Measurements from ENCODE around the gene ZNF385A.

Gene ZNF385A, protein sequence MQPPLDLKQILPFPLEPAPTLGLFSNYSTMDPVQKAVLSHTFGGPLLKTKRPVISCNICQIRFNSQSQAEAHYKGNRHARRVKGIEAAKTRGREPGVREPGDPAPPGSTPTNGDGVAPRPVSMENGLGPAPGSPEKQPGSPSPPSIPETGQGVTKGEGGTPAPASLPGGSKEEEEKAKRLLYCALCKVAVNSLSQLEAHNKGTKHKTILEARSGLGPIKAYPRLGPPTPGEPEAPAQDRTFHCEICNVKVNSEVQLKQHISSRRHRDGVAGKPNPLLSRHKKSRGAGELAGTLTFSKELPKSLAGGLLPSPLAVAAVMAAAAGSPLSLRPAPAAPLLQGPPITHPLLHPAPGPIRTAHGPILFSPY

DNA sequence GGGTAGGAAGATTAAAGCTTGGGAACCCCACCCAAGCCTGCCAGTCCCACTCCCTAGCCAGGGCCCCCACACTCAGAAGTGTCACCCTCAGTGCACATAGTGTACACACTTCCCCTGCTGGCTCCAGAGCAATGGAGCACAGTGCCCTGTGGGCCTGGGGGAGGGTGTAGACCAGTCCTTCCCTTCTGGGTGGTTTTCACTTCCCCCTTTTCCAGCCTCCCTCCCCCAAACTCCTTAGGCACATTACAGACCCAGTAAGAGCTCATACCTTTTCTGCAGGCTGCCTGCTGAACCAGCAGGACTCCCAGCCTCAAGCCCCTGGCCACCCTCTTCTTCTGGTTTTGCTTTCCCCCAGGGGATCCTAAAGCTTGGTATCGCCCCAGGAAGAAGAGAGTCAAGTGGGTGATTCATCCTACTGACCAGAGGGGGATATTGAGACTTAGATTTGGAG is at the start of gene ZNF385A:
TSS of gene ZNF385A (minus strand) at position 143 of the 451 bp plus-strand sequence. CDS start 219 bp downstream, outside the sequence.
- no peak for DNase-seq

DNA sequence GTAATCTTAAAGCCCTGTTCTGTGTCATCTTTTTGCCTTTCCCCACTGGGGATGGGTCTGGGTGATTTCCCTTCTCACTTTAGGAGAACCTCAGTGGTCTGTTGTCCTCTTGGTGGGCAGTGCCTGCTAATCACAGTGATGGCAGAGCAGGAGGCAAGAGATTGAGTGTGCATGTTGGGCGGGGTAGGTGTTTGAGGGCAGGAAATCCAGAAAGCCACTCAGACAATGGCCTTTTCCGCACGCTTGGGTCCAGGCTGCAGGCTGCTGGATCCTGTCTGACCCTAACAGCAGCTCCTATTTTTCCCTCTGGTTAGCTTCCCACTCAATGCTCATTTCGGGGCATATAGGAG is 48.3 kb upstream of the ZNF385A start:
- no peak for DNase-seq

DNA sequence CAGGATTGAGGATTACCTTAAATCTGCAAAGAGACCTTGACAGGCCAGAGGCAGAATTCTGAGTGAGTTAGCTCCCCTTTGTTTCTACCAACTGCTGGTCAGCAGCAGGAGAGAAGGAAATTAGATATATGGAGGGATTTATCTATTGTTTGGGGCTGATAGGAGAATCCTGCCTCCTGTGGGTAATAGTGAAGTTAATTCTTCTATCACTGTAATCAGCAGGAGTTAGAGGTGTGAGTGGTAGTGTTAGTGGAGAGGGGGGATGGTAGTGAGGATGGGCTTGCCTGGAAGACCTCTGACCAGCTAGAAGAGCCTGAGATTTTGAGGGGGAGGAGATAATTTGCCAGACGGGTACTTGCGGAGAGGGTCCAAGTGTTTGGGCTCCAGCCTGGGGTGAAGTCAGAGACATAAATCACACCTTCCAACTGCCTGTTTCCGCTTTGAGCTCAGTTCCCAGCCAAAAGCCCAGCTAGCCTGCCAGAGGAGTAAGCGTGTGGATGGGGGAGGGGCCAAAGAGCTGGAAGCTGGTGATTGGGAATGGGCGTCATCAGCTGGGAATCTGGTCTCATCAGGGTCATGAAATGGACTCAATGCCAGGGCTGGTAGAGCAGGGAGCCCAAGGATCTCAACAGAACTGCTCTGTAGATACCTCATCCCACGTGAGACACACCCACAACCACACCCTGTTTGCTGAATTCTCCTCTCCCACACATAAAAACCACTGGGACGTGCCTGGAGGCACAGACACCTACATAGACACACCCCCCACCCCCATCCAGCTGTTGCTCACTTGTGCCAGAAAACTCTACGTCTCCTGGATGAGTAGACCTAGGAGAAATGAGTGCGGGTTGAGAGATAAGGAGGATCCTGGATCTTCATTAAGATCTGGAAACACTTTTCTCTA is 47.6 kb upstream of the ZNF385A start:
- no peak for DNase-seq

DNA sequence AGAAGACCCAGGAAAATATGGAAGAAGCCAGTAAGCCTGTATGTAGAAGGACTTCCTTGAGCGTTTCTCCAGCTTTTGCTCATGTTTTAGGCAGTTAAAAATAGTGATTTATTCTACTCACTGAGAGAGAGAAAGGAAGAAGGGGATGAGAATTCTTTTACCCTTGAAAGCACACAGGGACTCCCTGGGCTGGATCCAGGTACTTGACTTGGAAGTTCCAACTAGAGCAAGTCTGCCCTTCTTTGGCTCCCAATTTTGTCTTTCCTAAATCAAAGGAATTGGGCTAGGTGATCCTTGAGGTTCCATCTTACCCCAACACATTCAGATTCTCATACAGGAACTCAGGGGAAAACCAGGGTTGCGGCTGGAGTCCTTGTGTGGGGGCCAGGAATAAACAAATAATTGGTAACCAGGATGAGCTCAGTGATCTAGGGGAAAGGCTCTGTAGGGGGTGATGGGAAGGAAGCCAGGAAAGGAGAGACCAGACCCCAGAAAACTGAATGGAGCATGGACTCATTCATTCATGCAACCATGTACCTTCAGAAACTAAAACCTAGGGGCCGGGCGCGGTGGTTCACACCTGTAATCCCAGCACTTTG is 46.0 kb upstream of the ZNF385A start:
- DNase-seq, result no peak

DNA sequence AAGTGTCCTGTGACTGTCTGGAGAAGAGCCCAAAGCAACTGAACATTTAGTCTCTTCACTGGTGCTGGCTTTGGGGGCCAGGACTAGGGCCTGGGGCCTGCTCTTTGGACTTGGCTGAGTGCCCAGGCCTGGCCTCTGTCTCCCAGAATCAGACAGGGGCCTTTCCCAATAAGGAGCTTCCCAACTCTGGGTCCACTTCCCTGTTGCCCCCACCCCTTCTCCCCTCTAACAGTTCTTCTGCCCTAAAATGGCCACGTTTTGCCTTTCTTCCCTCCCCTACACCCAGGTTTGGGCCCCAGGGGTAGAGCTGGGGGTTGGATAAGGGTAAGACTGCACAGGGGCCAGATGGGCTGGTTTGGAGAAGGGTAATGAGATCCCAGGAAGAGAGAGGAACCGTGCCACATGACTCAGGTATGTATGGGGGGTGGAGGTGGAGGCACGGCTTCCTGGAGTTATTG is 44.5 kb upstream of the ZNF385A start:
- no peak for DNase-seq

DNA sequence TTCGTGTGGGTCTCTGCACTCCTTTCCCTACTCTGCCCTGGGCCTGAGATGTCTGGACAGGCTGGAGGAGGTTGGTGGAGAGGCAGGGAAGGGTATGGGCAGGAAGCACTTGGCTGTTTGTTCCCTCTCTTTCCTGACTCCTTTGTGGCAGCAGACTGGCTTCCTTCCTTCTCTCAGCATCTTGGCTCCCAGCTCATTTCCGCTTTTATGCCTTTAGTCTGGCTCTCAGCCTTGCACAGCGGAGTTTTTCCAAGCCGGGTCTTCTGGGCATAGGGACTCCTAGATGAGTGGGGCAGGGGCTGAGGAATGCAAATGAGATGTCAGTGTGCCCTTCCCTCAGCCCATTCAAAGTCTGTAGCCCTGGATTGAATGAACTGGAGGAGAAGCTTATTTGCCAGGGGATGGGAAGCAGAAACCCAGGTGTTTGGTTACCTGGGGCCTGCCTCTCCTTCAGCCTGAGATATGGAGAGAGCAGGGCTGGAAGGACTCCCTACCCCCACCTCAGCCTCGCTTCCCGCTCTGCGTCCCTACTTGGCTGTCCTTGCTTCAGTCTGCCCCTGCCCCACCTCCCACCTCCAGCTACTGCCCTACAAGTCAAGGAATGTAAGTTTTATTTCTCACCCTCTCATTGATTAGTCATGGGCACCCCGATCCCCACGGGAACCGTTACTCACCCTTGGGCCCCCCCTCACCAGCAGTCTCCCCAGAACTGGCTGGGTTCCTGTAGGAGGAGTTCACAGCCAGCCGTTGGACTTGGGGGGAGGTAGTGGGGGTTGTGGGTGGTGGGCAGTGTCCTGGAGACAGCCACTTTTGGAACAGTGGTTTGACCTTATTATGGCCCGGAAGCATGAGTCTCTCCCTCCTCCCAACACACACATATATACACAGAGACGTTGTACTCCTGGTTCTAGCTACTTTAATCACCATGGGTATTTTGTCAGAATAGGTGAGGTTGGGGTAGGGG is 43.8 kb upstream of the ZNF385A start:
- DNase-seq, result no peak

DNA sequence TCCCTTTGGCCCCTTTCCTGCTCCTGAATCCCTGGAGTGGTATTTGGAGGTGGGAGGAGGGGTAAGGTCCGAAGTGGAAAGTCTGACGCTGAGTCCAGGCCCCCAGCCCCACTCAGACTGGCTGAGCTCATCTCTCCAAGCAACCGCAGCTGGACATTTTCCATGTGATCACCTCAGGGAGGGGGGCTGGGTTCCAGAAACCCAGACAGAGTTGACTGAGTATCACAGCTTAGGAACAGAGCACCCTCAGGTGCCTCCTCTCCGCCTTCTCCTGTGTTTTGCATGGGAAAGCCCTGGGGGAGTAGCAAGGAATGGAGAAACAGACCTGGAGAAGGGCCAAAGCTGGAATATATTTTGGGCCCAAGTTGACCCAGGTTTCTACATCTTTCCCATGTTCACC is 42.6 kb upstream of the ZNF385A start:
- no peak for DNase-seq

DNA sequence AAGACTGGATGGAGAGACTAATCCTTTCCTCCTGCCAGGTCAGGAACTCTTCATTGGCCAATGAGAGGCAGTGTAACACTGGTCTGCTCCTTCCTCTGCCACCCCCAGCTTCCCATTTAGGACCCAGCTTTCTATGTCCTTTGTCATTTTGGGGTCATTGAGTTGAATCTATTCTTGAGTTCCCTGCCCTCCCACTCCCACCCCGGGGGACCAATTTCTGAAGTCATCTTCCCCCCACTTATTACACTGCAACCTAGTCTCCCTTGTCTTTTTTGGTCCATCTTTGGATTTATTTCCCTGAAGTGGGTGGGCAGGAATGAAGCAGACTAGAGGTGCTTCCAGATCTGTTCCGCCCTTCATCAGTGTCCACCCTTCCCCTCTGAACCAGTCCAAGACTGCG is 42.2 kb upstream of the ZNF385A start:
- no peak for DNase-seq

DNA sequence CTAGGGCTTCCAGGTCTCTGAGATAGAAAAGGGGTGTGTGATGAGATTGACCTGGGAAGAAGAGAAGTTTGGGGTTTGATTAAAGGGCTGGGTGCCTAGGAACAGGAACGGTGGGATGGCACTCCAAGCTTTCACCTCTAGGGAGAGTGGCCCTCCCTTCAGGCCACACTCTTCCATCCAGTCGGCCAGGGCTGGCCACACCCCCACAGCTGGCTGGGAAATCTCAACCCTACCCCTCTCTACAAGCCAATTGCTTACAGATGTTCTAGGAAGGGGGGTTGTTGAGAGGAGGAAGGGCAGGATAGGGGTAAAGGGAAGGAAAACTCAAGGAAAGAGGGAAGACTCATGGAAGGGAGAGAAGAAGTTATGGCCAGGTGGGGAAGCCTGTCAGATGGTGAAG is 41.2 kb upstream of the ZNF385A start:
- DNase-seq, result no peak

DNA sequence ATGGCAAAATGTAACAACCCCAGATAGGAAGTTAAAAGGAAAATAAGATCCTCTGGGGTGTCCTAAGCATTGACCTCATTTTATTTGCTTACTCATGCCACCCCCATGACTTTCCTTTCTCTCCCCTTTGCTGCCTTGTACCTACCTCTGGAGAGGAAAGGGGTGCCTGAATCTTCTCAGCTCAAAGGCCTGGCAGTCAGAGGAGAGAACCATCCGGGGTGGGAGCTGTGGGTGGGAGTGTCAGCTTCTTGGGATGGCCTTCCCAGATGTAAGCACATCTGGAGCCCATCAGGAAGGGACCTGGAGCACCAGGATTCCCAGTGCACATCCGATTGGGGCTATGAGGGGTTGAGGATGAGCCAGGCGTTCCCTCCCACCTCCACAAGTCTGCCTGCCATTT is 39.7 kb upstream of the ZNF385A start:
- DNase-seq, result no peak

DNA sequence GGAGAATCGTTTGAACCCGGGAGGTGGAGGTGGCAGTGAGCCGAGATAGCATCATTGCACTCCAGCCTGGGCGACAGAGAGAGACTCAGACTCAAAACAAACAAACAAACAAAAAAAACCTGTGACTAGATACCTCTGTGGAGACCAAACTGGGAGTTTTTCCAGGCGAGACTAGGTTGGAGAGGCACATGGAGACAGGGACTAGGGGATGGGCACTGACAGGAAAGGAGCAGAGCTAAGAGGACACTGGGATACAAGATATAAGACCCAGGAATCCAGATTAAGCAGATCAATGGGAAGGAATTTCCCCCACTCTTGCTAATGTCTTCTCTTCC is 39.2 kb upstream of the ZNF385A start:
- no peak for DNase-seq

DNA sequence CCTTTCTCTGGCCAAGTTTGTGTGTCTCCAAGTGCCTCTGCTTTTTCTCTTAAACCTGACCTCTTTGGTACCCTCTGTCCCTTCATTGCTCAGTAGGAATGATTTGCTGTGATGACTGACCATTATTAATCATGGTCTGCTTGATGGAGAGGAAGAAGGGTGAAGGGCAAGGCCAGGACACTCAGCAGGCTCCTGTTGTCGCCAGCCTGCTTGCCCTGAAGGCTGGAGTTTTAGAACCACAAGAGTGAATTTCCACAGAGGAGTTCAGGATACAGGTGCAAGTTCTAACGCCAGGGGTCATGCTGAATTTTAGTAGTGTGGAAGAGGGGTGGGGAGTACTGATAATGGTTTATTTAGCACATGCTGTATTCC is 37.3 kb upstream of the ZNF385A start:
- no peak for DNase-seq

DNA sequence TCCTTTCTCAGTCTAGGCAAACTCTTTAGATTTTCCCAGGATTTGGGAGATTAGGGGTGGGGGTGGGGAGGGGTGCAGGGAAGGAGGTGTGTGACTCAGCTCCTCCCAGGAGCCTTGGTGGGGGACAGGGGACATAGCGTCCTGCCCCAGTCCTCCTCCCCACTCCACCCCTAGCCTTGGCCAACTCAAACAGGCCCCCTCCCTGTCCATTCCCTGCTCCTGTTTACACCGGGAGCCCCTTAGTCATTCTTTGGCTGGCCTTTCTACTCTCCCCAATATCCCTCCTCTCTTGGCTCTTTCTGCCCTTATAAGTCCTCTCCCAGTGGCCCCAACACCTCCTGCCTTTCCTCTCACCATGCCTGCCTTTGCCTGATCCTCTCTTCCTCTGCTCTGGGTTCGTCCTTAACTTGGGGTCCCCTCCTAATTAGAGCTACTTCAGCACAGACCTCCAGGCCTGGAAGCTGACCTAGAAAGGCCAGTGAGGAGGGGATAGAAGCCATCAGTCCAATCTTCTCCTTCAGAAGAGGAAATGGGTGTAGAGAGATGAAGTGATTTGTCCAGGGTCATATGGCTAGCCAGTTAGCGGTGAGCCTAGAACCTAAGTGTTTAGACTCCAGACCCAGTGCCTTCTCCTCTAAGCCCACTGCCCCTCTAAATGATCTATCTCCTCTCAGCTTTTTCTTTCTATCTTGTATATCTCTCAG is 36.8 kb upstream of the ZNF385A start:
- DNase-seq, result no peak

DNA sequence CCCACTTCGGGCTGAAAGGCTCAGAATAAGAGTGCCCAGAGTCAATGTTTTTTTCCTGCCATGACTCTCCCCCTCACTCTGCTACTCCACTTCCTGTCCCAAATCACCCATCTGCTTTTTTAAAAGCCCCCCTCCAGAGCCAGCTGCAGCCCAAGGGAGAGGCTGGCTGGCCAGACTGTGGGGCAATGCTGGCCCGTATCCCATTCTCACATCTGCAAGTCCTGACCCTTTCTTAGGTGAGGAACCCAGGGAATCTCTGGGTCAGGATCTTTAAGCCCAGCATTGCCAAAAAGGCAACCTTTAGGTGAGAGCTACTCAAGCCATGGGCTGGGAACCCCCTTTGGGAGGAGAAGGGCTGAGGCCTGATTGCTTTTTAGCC is 36.2 kb upstream of the ZNF385A start:
- no peak for DNase-seq

DNA sequence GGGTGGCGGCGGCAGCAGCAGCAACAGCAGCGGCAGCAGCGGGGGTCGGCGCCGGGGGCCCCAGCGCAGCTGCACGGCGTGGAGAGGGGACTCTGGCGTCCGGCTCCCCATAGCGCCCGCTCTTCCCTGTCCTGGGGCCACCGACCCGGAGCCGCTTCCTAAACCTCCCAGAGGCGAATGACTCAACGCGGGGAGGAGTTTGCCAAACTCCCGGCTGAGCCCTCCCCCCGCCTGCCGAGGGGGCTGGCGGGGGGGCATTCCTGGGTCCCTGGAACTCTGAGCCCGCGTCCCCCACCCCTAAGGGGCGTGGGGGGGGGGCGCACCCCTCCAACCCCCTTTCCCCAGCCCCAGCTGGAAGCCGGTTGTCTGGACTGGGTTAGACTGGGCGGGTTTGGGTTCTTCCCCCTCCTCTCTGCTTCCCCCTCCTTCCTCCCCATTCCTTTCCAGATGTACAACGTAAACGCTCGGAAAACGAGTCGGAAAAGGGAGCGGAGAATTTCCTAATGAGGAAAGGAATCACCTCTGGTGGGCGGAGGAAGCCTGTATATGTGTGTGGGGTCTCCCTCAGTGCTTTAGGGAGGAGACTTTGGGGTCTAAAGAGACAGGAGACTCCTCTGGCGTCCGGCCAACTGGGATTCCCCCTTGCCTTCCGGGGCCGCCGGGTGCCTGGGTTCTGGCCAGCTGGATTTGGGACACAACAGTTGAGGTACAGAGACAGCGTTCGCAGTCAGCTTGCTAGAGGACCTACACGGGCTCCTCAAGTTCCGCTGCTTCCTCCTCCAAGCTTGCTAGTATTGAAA is 34.8 kb upstream of the ZNF385A start, which contains the start of gene ITGA5:
TSS of gene ITGA5 (minus strand) at position 179 of the 800 bp plus-strand sequence. CDS start at position 111, 68 bp downstream.
- peak; percentile 27 to 37 for DNase-seq

DNA sequence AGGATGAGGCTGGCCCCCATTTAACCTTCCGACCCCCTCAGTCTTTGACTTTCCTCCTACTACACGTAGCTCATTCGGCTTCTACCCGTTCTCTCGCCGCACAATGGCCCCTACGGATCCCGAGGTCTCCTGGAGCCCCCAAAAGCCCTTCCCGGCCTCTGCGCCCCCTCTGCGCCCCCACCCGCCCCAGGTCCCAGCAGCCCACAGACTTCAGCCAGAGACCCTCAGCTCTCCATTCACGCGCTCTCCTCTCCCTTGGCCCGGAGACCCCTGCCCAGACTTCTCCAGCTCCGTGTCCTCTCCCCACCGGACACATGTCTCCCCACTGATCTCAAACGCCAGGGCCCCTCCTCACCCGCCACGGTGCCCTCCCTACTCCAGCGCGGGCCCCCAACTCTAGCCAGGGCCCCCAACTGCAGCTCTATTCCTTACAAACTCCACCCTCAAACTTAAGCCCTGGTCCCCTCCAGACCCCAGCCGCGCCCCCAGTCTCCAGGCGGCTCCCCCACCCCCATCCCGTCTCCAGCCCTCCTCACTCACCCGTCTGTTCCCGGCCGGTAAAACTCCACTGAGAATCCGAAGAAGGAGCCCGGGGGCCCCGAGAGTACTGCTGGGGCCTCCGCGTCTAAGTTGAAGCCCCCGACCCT is 34.0 kb upstream of the ZNF385A start:
- no peak for DNase-seq

DNA sequence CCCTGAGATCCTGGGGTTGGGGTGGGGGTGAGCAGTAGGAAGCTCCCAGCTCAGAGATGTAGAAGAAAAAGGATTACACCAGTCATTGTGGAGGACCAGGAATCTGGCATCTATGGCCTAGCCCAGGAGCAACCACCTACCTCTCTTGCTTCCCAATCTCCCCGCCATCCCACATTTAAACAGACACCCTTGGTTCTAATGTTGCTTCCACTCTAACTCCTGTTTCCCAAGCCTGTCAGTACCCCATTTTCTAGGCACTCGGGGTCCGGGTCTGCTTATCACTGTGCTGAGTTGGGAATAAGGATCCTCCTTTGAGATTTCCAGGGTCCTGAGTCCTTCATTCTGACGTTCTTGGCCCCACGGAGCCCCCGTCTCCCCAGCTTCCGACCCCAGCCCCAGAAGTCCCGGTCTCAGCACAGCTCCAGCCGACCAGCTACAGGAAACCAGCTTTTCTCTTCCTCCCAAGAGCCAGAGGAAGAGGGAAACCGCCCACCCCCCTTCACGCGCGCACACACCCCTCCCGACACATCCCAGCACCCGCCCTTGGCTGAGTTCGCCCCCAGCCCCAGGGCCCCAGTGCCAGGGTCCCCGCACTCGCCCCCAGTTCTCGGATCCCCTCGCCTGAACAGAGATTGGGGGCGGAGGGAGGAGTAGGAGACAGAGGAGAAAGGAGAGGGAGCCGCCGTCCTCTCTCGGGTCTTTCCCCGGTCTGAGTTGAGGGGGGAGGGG is 33.3 kb upstream of the ZNF385A start:
- no peak for DNase-seq

DNA sequence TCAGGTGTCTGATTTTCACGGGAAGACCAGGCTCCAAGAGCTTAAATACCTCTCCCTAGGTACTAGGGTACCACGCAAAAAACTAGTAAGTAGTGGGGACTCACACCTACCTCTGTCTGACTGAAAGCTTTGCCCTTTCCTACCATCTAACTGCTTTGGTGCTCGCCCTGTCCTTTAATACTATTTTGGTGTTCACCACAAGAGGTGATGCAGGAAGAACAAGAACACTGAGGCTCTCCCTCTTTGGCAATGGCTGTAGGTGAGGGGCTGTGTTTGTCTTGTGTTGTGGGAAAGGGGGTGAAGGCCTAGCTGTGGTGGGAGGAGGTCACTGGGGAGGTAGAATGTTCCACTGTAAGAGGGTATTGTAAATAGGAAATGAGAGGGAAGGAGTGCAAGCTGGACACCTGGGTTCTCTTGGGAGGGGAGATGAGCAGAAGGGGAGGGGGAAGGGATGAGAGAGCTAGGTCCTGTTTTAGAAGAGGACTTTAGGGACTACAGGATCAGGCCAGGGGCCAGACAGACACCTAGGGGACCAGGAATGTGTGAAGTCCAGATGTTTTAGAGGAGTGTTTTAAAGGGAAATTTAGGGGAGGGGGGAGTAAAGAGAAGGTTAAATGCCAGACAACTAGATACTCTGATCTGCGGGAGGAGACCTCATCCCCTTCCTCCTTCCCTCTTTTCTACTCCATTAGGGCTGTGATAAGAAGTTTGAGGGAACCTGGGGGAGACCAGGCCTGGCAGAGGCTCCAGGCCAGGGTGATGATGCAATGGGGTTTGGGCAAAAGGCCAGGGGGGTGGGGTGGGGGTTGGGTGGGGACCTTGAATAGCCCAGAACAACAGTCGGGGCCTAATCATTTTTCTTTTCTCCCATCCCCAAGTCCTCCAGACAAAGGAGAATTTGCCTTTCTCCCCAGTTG is 32.4 kb upstream of the ZNF385A start:
- DNase-seq, result no peak

Data from activated CD4-positive, alpha-beta T cell treated with anti-CD3 and anti-CD28 coated beads, Interleukin-2, amount 50 U/mL, for 4 hours (primary cell).